ENCODE measurements around the gene REXO1.

REXO1 gene

GRCh38 chr19:1849132-1849474 lies 820 bp upstream of the REXO1 start:
- DNase-seq (ENCODE audit: low read depth), result no peak

- no peak for DNase-seq (ENCODE audit: low read depth)
Measured at GRCh38 chr19:1847684-1848398, 442 bp downstream of the REXO1 start.

DNA sequence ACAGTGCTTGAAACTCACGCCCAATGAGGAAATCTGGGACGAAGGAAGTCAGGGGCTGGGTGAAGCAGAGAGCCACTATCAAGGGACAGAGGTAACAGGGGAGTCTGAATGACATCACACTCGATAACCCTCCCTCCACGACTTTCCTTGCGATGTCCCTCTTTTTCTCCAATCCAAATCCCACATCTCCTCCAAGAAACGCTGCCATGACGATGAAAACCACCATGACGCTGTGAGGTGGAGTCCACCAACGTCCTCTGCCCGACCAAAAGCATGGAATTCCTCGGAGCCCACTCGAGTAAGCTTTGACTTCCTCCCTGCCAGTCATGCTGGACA lies 967 bp downstream of the REXO1 start:
- DNase-seq (ENCODE audit: low read depth), result no peak

DNA sequence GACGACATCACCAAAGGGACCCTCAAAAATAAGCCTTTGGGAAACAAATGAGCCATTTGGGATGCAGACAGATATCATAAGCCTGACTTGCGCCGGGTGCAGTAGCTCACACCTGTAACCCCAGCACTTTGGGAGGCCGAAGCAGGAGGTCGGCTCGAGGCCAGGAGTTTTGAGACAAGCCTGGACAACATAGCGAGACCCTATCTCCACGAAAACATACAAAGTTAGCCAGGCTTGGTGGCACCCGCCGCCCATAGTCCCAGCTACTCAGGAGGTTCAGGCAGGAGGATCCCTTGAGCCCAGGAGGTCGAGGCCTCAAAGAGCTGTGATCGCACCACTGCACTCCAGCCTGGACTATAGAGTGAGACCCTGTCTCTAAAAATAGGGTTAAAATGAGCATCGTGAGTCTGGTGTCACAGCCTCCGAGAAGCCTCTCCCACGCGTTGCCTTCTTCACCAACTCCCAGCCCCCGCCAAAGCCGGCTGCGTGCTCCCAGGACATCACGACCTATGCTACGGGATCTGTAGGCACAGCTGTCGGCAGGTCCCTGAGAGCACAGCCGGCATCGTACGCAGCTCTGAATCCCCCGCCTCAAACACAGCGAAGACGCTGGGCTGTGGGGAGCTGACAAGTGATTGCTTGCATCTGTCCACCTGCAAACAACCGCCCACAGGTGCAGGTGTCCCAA lies 1.6 kb downstream of the REXO1 start:
- DNase-seq (ENCODE audit: low read depth), result no peak

GRCh38 chr19:1845642-1846041 lies 2.6 kb downstream of the REXO1 start:
- no peak for DNase-seq (ENCODE audit: low read depth)

GRCh38 chr19:1845125-1845515 lies 3.2 kb downstream of the REXO1 start:
- DNase-seq (ENCODE audit: low read depth), result no peak

DNA sequence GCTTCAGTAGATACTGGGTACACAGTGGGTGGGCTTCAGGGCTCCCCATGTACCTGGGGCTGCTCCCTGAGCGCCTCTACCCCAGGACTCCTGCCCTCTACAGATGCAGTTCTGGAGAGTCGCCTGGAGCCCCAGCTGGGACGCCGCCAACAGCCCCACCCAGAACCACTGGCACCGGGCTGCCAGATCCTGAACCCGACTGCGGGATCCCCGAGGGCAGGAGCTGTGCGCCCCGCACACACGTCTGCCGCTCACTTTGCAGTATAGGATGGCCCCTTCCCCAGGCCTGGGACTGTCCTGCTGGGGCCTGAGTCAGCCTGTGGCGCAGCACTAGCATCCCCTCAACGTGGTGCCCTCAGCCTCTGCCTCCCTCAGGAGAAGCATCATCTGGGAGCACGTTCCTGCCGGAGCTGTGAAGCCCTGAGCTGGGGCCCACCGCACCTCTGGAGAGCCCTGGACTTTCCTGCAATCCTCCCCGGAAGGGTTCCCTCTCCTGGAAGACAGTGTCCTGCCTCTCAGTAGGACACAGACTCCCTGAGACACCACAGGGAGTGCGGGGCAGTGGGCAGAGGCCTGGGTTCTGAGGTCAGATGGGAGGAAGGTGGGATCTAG lies 3.7 kb downstream of the REXO1 start:
- DNase-seq (ENCODE audit: low read depth), result no peak

- no peak for DNase-seq (ENCODE audit: low read depth)
Measured at GRCh38 chr19:1843646-1844394, 4.5 kb downstream of the REXO1 start.

DNA sequence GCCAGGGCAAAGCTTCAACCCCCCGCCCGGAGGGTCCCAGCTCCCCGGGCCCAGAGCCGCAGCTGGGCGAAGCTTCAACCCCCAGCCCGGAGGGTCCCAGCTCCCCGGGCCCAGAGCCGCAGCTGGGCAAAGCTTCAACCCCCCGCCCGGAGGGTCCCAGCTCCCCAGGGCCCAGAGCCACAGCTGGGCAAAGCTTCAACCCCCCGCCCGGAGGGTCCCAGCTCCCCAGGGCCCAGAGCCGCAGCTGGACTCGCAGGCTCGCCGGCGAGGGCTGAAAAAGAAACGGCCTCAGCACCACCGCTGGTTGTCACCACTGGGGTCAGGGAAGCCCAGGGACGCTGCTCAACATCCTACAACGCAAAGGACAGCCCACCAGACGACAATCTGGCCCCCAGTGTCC lies 5.2 kb downstream of the REXO1 start:
- DNase-seq (ENCODE audit: low read depth), result no peak

DNA sequence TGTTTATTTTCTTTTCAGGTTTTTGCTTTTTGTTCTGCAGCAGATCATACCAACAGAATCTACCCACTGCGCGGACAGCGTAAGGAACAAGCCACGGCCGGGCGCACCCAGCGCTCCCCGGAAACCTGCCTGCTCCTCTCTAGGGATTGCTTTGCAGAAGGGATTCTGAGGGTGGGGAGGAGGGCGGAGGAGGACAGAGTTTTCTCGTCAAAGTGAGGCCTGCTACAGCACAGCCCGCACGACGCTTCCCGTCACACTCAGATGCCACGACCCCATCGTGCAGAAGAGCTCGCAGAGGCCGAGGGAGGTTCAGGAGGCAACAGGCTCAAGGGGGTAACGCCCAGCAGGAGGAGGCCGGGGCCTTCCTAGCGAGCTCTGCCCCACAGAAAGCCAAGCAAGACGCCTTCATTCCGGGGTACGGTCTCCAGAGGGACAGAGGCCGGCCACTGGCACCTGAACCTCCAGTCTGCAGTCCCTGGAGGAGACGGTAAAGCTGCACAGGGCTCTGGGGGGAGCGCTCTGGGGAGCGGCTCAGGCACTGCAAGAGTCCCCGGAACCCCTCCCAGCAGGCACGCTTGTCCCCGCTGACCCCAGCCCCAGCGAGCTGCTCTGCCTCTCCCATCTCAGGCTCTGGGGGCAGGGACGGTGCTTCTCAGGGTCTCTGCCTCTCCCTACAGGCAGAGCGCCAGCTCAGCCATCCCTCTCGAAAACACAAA lies 6.9 kb downstream of the REXO1 start:
- no peak for DNase-seq (ENCODE audit: low read depth)

DNA sequence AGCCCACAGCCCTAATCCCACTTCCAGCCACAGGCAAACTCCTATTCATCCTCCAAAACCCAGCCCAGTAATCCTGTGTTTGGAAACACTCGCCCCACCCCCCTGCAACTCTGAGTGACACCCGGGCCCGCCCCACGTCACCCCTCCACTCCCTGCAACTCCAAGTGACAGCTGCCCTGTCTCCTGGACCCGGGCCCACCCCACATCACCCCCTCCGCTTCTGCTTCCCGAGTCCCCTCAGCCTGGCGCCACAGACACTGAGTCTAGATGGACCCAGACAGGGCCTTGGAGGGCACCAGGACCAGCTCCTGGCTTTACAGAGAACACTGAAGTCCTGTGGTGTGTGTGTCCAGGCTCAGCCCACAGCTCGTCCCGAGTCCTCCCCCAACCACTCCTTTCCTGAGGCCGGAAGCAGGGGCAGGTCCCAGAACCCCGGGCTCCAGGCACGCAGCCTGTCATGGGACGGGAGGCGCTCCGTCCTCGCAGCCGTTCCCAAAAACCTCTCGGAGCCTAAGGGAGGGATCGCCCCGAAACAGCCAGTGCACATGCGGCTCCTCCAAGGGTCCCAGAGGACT lies 7.7 kb downstream of the REXO1 start:
- DNase-seq (ENCODE audit: low read depth), result no peak

DNA sequence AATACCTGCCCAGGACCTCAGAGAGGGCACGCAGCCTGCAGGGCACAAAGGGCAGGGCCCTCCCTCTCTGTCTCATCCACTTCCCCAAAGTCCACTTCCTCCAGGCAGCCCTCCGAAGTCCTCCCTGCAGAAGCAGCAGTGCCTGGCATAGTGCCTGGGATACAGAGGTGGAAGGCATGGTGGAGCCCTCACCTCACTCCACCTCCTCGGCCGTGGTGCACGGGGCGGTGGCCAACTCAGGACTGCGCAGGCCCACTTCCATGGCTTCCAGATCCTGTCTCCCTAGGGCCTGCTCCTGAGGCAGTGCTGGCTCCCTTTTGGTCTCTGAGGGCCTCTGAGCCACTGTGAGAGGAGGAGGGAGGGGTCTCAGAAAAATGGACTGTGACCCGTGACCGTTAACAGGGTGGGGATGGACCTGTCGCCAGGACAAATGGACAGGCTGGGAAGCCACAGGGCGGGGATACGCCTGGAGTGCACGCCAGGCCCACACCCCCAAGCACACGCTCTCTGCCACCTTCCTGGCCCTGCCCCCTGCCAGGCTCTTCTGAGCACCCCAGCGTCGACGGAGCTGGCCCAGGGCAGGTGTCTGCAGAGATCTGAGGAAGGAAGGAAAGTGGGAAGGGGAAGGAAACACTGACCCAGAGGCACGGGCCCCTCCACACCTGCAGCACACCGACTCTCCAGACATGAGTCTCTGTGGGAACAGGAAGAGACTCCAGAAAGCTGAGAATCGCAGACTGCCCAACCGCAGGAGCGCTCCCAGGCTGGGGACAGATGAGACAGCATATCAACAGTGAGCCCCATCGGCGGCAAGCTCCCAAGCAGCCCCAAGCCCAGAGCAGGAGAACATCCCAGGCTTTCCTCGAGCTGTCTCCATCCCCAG lies 8.4 kb downstream of the REXO1 start:
- no peak for DNase-seq (ENCODE audit: low read depth)

- DNase-seq (ENCODE audit: low read depth), result no peak
Measured at GRCh38 chr19:1837625-1838105, 10.6 kb downstream of the REXO1 start.

DNA sequence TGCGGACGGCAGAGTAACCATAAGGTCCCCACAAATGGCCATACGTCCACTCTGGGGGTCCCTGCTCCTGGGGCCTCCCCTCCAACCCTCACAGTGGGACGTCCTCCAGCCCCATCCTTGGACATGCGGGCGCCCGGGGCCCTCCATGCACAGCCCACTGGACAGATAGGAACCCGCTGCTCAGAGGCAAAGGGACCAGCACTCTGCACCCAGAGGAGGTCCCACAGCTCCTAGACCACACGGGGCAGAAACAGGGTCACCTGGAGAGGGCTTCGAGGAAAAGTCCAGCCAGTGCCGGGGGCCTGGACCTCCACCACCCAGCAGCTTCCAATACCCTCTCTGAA lies 11.1 kb downstream of the REXO1 start:
- no peak for DNase-seq (ENCODE audit: low read depth)

DNA sequence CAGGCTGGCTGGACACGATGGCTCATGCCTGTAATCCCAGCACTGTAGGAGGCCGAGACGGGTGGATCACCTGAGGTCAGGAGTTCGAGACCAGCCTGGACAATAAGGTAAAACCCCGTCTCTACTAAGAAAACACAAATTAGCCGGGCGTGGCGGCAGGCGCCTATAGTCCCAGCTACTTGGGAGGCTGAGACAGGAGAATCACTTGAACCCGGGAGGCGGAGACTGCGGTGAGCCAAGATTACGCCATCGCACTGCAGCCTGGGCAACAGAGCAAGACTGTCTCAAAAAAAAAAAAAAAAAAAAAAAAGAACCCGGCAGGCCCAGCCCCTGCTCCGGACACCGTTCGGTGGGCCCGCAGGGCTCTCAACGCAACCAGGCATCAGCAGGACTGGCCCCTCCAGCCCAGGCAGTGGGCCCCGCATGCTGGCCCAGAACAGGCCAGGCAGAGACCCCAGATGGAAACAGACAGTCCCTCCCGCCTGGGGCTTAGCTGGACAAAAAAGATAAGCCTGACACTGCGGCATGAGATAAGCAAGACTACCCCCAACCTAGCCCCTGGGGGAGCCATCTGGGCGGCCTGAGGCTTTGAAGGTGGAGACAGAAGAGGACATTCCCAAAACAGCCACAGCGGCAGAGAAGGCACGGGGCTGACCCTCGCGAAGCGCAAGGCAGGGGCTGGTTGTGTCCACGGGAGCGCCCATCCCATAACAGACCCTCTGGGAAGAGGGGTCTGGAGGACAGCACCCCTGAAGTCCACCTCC lies 11.6 kb downstream of the REXO1 start:
- DNase-seq (ENCODE audit: low read depth), result no peak

DNA sequence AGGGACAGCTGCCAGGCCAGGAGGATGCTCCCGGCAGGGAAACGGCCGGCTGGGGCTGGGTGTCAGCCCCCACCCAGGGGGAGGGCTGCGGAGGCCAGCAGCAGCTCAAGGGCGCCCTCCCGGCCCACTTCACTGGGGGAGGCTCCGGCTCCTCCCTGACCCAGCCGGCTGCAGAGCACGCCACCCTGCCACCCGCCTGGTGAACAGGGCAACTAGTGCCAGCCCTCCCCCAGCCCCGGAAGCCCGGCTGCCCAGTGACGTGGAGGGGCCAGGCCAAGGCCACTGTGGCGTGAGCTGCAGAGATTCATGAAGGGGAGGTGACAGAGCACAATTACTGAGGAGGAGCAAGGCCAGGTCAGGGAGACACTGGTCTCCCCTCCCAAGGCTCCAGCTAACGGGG lies 14.7 kb downstream of the REXO1 start:
- DNase-seq (ENCODE audit: low read depth), result no peak

GRCh38 chr19:1832046-1832663 lies 16.1 kb downstream of the REXO1 start:
- no peak for DNase-seq (ENCODE audit: low read depth)

DNA sequence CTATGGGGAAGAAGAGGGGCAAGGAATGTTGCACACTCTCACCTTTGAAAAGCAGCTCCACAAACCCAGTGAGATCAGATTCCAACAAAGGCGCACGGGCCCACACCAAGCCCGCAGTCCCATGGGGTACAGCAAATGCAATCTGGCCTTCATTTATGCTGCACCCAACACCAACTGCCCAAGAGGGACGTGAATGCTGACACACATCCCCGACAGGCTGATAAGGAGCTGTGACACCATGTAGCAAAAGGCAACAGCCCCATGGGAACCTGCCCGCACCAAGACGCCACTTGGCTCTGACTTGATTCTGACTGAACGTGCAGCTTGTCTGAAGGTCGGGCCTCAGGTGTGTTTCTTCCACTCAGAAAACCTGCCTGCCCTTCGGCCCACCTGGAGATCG lies 17.3 kb downstream of the REXO1 start:
- no peak for DNase-seq (ENCODE audit: low read depth)

DNA sequence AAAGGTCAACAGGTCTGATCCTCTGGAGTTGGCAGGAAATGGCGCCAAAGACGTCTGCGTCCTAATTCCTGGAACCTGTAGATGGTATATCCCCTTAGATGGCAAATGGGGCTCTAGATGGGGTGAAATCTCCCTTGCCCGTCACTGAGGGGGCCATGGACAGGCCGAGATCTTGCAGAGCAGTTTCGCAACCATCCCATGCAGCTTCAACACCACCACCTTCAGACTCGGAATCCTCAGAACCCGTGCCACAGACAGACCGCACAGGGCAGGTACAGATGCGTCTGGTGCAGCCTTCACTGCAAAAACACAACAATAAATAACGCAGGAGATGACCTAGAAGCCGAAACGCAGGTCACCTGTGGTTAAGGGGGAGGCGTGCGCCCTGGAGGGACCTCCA lies 17.7 kb downstream of the REXO1 start:
- DNase-seq (ENCODE audit: low read depth), result no peak

- DNase-seq (ENCODE audit: low read depth), result no peak
Measured at GRCh38 chr19:1829958-1830357, 18.3 kb downstream of the REXO1 start.

All from GM04504 (cell line).